ENCODE measurements around the gene C2orf81.
"Not testable (repeated sequence)": the region's sequence is repeated elsewhere in the genome, so short reads cannot be mapped to it uniquely, and the experiment has no call there.

DNA sequence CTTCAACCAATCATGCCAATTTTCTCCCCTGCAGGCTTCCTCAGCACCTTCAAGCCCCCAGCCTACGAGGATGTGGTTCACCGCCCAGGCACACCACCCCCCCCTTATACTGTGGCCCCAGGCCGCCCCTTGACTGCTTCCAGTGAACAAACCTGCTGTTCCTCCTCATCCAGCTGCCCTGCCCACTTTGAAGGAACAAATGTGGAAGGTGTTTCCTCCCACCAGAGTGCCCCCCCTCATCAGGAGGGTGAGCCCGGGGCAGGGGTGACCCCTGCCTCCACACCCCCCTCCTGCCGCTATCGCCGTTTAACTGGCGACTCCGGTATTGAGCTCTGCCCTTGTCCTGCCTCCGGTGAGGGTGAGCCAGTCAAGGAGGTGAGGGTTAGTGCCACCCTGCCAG is 38.8 kb upstream of the C2orf81 start:
- TF ChIP-seq, protein P1, sequence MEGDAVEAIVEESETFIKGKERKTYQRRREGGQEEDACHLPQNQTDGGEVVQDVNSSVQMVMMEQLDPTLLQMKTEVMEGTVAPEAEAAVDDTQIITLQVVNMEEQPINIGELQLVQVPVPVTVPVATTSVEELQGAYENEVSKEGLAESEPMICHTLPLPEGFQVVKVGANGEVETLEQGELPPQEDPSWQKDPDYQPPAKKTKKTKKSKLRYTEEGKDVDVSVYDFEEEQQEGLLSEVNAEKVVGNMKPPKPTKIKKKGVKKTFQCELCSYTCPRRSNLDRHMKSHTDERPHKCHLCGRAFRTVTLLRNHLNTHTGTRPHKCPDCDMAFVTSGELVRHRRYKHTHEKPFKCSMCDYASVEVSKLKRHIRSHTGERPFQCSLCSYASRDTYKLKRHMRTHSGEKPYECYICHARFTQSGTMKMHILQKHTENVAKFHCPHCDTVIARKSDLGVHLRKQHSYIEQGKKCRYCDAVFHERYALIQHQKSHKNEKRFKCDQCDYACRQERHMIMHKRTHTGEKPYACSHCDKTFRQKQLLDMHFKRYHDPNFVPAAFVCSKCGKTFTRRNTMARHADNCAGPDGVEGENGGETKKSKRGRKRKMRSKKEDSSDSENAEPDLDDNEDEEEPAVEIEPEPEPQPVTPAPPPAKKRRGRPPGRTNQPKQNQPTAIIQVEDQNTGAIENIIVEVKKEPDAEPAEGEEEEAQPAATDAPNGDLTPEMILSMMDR (conservative IDR thresholded peaks at IDR 0.05; ENCODE audit: low read depth, low read length), result not testable (repeated sequence)
- not testable (repeated sequence) for TF ChIP-seq EZH2 (IDR thresholded peaks at IDR 0.05; ENCODE audit: low read length, unreplicated experiment)
